ENCODE data around the gene PDZD4.

DNA sequence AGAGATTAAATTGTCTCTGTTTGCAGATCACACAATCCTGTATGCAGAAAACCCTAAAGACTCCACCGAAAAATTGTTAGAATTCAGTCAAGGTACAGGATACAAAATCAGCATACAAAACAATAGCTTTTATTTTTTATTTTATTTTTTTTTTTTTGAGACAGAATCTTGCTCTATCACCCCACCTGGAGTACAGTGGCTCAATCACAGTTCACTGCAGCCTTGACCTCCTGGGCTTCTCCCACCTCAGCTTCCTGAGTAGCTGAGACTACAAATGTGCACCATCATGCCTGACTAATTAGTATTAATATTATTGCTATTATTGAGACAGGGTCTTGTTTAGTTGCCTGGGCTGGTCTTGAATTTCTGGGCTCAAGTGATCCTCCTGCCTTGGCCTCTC is 75.2 kb downstream of the PDZD4 start:
- TF ChIP-seq, protein P1, sequence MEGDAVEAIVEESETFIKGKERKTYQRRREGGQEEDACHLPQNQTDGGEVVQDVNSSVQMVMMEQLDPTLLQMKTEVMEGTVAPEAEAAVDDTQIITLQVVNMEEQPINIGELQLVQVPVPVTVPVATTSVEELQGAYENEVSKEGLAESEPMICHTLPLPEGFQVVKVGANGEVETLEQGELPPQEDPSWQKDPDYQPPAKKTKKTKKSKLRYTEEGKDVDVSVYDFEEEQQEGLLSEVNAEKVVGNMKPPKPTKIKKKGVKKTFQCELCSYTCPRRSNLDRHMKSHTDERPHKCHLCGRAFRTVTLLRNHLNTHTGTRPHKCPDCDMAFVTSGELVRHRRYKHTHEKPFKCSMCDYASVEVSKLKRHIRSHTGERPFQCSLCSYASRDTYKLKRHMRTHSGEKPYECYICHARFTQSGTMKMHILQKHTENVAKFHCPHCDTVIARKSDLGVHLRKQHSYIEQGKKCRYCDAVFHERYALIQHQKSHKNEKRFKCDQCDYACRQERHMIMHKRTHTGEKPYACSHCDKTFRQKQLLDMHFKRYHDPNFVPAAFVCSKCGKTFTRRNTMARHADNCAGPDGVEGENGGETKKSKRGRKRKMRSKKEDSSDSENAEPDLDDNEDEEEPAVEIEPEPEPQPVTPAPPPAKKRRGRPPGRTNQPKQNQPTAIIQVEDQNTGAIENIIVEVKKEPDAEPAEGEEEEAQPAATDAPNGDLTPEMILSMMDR (IDR thresholded peaks at IDR 0.05) = no peak
- no peak for TF ChIP-seq POLR2AphosphoS5 (IDR thresholded peaks at IDR 0.05)
- TF ChIP-seq EP300 (IDR thresholded peaks at IDR 0.05) = no peak
